GM12865 (cell line): ENCODE results near the gene UFD1.
A peak's percentile ranks its signal among the peaks of the same experiment; 100 is the strongest.

Experiments
- DNase-seq: peaks from one replicate; pipeline ENCODE4 v3.0.0; 2010; ENCODE audit warnings: low read depth
- H3K4me3 ChIP-seq: 2 replicates; pipeline ENCODE4 v1.5.1; 2011; ENCODE audit warnings: mild to moderate bottlenecking, low read depth, low read length, control low read depth
- TF ChIP-seq, protein P1 (sequence below): IDR thresholded peaks from 2 replicates; pipeline ENCODE4 v1.5.1; 2011; ENCODE audit warnings: low read length, control low read depth, low read depth, inconsistent platforms; ENCODE audit not compliant: insufficient read depth; ENCODE audit errors: missing control alignments

UFD1 gene

DNA sequence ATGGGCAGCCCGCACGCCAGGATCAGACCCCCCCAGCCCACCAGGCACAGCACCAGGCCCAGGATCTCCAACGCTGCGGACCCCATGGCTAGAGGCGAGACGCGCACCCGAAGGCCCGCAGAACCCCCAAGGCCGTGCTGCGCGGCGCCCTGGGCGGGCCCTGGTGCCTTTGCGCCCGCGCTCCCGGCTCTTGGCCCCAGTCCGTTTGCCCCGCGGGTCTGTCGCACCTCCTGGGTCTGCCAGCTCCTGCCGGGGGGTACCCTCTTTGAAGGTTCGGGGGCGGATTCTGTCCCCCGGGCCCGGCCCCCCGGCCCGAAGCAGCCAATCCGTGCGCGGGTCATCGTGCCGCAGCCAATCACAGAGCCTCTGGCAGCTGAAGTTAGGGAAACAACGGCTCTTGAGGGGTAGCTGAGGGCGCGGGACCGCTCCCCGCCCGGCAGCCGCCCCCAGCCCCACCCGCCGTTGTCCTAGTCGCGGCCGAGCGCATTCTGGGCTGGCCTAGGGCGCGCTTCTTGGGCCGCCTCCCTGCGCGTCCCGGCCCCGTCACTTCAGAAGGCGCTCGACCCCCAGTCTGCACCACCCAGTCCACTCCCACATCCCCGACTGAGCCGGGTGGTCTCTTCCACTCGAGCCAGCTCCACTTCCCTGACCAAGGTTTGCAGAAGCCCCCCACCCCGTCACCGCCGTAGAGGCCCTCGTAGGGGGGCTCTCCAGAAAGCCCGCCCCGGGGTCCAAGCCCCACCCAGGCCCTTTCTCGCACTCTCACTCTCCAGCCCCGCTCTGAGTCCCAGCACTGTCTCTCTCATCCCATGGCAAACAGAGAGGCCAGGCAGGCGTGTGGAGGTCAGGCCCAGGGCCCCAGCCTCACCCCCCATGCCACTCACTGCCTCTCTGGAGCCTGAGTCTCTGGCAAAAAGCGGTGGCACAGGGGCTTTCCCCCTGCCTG lies 45.5 kb upstream of the UFD1 start, which contains the start of gene CLDN5:
CLDN5 (minus strand) TSS at position 241 of the 946 bp plus-strand sequence; CDS start at position 86, 155 bp downstream.
- no peak within 1 kb of the TSS for H3K4me3 ChIP-seq
- TF ChIP-seq, protein P1, sequence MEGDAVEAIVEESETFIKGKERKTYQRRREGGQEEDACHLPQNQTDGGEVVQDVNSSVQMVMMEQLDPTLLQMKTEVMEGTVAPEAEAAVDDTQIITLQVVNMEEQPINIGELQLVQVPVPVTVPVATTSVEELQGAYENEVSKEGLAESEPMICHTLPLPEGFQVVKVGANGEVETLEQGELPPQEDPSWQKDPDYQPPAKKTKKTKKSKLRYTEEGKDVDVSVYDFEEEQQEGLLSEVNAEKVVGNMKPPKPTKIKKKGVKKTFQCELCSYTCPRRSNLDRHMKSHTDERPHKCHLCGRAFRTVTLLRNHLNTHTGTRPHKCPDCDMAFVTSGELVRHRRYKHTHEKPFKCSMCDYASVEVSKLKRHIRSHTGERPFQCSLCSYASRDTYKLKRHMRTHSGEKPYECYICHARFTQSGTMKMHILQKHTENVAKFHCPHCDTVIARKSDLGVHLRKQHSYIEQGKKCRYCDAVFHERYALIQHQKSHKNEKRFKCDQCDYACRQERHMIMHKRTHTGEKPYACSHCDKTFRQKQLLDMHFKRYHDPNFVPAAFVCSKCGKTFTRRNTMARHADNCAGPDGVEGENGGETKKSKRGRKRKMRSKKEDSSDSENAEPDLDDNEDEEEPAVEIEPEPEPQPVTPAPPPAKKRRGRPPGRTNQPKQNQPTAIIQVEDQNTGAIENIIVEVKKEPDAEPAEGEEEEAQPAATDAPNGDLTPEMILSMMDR = no peak
- DNase-seq = no peak

DNA sequence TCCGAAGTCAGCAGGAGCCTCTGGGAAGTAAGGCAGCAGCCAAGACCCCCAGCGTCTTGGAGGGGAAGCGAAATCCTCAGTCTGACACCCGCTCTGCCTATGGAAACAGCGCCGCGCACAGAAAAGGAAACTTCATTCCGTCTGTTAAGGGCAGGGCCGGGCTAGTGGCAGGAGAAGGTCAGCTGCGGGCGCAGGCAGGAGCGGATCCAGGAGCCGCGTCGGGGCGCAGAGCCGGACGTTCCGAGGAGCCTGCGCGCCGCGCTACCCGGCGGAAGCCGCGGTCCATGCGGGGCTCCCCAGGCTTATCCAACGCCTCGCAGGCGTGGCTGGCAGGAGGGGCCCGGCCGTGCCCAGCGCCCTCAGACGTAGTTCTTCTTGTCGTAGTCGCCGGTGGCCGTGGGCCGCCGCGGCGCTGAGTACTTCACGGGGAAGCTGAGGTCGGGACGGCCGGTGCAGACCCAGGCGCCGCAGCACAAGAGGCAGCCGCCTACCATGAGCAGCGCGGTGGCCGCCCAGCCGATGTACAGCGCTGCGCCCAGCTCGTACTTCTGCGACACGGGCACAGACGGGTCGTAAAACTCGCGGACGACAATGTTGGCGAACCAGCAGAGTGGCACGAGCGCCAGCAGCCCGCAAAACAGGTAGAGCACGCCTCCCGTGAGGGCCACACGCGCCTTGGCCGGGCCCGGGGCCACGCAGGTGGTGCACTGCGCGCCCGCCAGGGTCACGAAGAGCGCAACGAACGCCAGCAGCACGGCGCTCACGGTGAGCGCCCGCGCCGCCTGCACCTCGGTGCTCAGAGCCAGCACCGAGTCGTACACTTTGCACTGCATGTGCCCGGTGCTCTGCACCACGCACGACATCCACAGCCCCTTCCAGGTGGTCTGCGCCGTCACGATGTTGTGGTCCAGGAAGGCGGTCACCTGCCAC lies 44.5 kb upstream of the UFD1 start:
- H3K4me3 ChIP-seq = no peak overlapping the region
- TF ChIP-seq, protein P1 = no peak
- peak; percentile 17 for DNase-seq

DNA sequence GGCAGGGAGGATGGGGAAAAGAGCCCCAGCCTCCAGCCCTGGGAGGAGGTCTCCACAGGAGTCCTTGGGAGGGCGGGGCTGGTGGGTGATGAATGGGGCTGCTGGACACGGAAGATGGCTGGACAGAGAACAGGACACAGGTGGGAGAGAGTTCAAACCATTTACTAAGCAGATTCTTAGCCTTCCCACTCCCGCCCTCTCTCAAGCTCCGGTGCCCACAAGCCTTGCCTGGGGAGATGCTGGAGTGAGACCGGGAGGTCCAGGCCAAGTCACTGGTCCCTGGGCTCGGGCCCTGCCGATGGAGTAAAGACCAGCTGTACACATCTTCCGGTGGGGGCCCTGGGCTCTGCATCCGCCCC lies 43.9 kb upstream of the UFD1 start:
- DNase-seq = no peak
- TF ChIP-seq, protein P1 = no peak
- no peak overlapping the region for H3K4me3 ChIP-seq

DNA sequence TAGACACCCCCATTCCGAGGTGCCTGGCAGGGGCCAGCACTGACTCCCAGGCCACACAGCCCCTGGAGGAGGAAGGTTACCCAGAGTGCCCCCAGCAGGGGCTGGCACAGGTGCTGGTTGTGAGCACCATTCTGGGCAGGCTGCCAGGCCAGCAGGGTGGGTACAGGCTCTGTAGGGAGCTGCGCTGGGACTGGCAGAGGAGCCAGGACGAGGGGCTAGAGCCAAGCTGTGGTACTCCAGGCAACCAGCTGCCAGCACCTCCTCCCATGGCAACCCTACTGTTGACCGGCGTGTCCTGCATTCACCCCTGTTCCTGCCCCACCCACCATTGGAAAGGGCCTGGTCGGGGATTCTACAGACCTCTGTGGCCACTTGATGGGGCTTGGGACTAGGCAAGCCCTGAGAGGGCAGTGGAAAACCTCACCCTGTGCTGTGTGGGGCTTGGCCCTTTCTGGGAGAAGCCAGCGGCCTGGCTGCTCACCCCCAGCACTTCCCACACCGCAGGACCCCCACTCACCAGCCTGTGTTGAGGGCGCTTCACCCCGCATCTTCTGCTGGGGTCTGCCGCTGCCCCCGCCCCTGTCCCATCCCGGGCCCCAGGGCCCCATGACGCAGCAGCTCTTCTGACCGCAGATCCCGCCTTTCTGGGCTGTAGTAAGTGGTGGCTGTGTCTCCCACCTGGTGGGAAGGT lies 43.3 kb upstream of the UFD1 start:
- no peak for DNase-seq
- TF ChIP-seq, protein P1 = no peak
- H3K4me3 ChIP-seq = no peak overlapping the region

DNA sequence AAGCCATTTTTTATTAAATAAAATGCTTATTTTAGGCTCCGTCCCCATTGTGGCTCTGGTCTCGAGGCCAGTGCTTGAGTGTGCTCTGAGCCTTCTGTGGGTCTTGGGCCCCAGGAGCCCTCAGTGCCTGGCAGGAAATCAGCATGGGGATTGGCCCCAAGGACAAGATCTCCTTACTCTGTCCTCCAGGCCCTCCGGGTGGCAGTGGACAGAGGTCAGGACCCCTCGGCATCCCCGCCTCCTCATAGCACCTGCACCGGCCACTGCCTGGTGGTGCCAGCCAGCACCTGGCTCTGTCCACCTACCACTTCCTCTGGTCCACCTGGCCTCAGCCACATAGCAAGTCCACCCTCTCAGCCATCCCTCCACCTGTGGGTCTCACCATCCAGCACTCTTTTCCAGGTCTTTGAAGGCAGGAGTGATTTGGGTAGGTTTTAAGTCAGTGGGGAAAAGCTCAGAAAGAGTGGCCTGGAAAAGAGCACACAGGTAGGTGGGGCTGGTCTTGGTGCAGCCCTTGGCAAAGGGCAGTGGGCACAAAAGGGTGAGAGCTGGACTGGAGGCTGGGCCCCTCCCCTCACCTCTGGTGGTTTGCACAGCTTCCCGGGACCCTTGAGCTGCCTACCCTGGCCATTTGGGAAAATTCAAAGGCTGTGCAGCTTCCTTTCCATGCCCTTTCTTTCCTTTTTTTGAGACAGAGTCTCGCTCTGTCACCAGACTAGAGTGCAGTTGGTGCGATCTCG lies 41.7 kb upstream of the UFD1 start:
- H3K4me3 ChIP-seq = no peak overlapping the region
- DNase-seq = no peak
- TF ChIP-seq, protein P1 = no peak

DNA sequence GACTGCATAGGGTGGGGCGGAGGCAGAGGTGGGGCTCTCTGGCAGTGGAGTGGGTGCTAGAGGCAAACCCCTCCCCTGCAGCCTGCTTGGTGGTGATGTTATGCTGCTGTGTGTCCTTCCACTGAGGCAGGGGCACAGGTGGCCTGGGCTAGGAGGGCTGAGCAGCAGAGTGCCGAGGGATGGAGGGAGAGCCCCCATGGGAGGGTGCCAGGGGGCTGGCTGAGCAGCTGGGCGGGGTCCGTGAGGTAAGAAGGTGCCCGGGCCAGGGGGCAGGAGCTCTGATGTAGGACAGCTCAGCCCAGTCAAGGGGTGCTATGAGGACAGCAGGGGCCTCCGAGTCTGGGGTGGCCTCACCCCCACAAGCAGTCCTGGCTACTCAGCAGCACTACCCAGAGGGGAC lies 41.0 kb upstream of the UFD1 start:
- no peak overlapping the region for H3K4me3 ChIP-seq
- TF ChIP-seq, protein P1 = no peak
- DNase-seq = no peak
